WTC11 (cell line): Measurements from ENCODE around the gene FAM149B1. TPM values are rescaled to one million over a fixed set of nuclear protein-coding genes. Genes with fewer than 3 reads are reported as not detected.

ENCODE experiments used
- ATAC-seq: fragments of 200-7000 bp; cut with Tn5 transposase; 2 replicates; pipeline ENCODE4 v1.10.0; 2021; ENCODE audit warnings: mild to moderate bottlenecking, moderate library complexity
- Bru-seq: library from RNA; stranded (reverse); fragments of 400-500 nt; gene quantifications from one replicate; lab custom pipeline; 2021; lab: Mats Ljungman, UMichigan
- CTCF ChIA-PET: fragments of 300-600 bp; sonication (Branson Sonifier 250); formaldehyde crosslinking; loops from one replicate; lab custom pipeline; 2021; ENCODE audit warnings: antibody characterized with exemption; lab: Charles Lee
- POLR2A ChIA-PET: fragments of 350-600 bp; sonication (Branson Sonifier 250); formaldehyde crosslinking; loops from one replicate; lab custom pipeline; 2021; ENCODE audit warnings: antibody characterized with exemption; lab: Charles Lee
- DNase-seq: peaks from one replicate; pipeline ENCODE4 v3.0.0; 2021; ENCODE audit warnings: low spot score
- H3K27ac Mint-ChIP-seq: 2 replicates; pipeline ENCODE4 v1.8.0; 2021; ENCODE audit warnings: mixed read lengths
- H3K27me3 Mint-ChIP-seq: 2 replicates; pipeline ENCODE4 v1.8.0; 2021; ENCODE audit warnings: low read depth, mild to moderate bottlenecking, moderate library complexity, mixed read lengths
- H3K36me3 Mint-ChIP-seq: 2 replicates; pipeline ENCODE4 v1.8.0; 2021; ENCODE audit warnings: mixed read lengths
- H3K4me1 Mint-ChIP-seq: 2 replicates; pipeline ENCODE4 v1.8.0; 2022; ENCODE audit warnings: mixed read lengths
- H3K4me3 Mint-ChIP-seq: 2 replicates; pipeline ENCODE4 v1.8.0; 2021; ENCODE audit warnings: mild to moderate bottlenecking, moderate library complexity, mixed read lengths
- H3K9me3 Mint-ChIP-seq: 2 replicates; pipeline ENCODE4 v1.8.0; 2021; ENCODE audit warnings: mixed read lengths
- CBFB ChIP-seq: sonication (generic); formaldehyde crosslinking; IDR thresholded peaks from 2 replicates; pipeline ENCODE4 v1.8.1; 2022; ENCODE audit warnings: mild to moderate bottlenecking, low read depth, missing genetic modification reagents
- EMX1 ChIP-seq: fragments of 250-450 bp; sonication (Bioruptor Pico); IDR thresholded peaks from 2 replicates; pipeline ENCODE4 v1.8.0; 2021; ENCODE audit warnings: mild to moderate bottlenecking
- GABPB1 ChIP-seq: sonication (generic); formaldehyde crosslinking; IDR thresholded peaks from 2 replicates; pipeline ENCODE4 v1.8.1; 2023; ENCODE audit warnings: mild to moderate bottlenecking, missing genetic modification reagents
- IRF2 ChIP-seq: sonication (generic); formaldehyde crosslinking; IDR thresholded peaks from 2 replicates; pipeline ENCODE4 v1.8.0; 2022; ENCODE audit warnings: low read depth, missing genetic modification reagents, borderline replicate concordance
- NFATC4 ChIP-seq: fragments of 250-450 bp; sonication (Bioruptor Pico); IDR thresholded peaks from 2 replicates; pipeline ENCODE4 v1.9.0; 2021; ENCODE audit warnings: mild to moderate bottlenecking
- NFE2L1 ChIP-seq: sonication (generic); formaldehyde crosslinking; IDR thresholded peaks from 2 replicates; pipeline ENCODE4 v1.8.1; 2023; ENCODE audit warnings: missing genetic modification reagents
- NFYB ChIP-seq: sonication (generic); formaldehyde crosslinking; conservative IDR thresholded peaks from 2 replicates; pipeline ENCODE4 v1.8.0; 2022; ENCODE audit warnings: low read depth, missing genetic modification reagents
- RELA ChIP-seq: sonication (generic); formaldehyde crosslinking; IDR thresholded peaks from 2 replicates; pipeline ENCODE4 v1.8.1; 2022; ENCODE audit warnings: missing genetic modification reagents, mild to moderate bottlenecking, borderline replicate concordance
- RORB ChIP-seq: fragments of 250-450 bp; sonication (Bioruptor Pico); IDR thresholded peaks from 2 replicates; pipeline ENCODE4 v1.9.0; 2021; ENCODE audit warnings: mild to moderate bottlenecking
- SP1 ChIP-seq: sonication (generic); formaldehyde crosslinking; conservative IDR thresholded peaks from 2 replicates; pipeline ENCODE4 v1.8.1; 2022; ENCODE audit warnings: missing genetic modification reagents
- ZNF263 ChIP-seq: sonication (generic); formaldehyde crosslinking; IDR thresholded peaks from 2 replicates; pipeline ENCODE4 v1.8.1; 2022; ENCODE audit warnings: low read depth, mild to moderate bottlenecking, moderate library complexity, missing genetic modification reagents
- ZNF396 ChIP-seq: fragments of 250-450 bp; sonication (Bioruptor Pico); IDR thresholded peaks from 2 replicates; pipeline ENCODE4 v1.8.0; 2021; ENCODE audit warnings: mild to moderate bottlenecking, moderate library complexity, borderline replicate concordance
- ZNF416 ChIP-seq: fragments of 250-450 bp; sonication (Bioruptor Pico); IDR thresholded peaks from 2 replicates; pipeline ENCODE4 v1.9.0; 2021; ENCODE audit warnings: mild to moderate bottlenecking, inconsistent platforms
- ZNF671 ChIP-seq: fragments of 250-450 bp; sonication (Bioruptor Pico); IDR thresholded peaks from 2 replicates; pipeline ENCODE4 v1.8.0; 2021; ENCODE audit warnings: mild to moderate bottlenecking
- long read RNA-seq, 3 experiments: library from RNA in 1 of 3; library from capped mRNA in 1 of 3; library from polyadenylated mRNA in 1 of 3; unstranded in 2 of 3; stranded (forward) in 1 of 3; transcript quantifications; one replicate each; pipeline ENCODE4 v2.0.0, GENCODE V29; 2021
- total RNA-seq: library from RNA; stranded (reverse); gene quantifications from 3 replicates; pipeline ENCODE4 v1.2.3, GENCODE V29; 2021
- TF ChIP-seq, protein P1 (sequence below): sonication (generic); formaldehyde crosslinking; IDR thresholded peaks from 2 replicates; pipeline ENCODE4 v1.8.0; 2022; ENCODE audit warnings: mild to moderate bottlenecking, missing genetic modification reagents
- TF ChIP-seq, protein P2 (sequence below): sonication (generic); formaldehyde crosslinking; IDR thresholded peaks from 2 replicates; pipeline ENCODE4 v1.8.1; 2022; ENCODE audit warnings: mild to moderate bottlenecking, moderate library complexity, missing genetic modification reagents
- TF ChIP-seq, protein P3 (sequence below): sonication (generic); formaldehyde crosslinking; IDR thresholded peaks from 2 replicates; pipeline ENCODE4 v1.8.1; 2023; ENCODE audit warnings: mild to moderate bottlenecking, moderate library complexity, missing genetic modification reagents
- TF ChIP-seq, protein P4 (sequence below): sonication (generic); formaldehyde crosslinking; IDR thresholded peaks from 2 replicates; pipeline ENCODE4 v1.8.1; 2022; ENCODE audit warnings: mild to moderate bottlenecking, missing genetic modification reagents, moderate library complexity, borderline replicate concordance
- TF ChIP-seq, protein P5 (sequence below): sonication (generic); formaldehyde crosslinking; IDR thresholded peaks from 2 replicates; pipeline ENCODE4 v1.8.0; 2022; ENCODE audit warnings: missing genetic modification reagents
- TF ChIP-seq, protein P6 (sequence below): fragments of 250-450 bp; sonication (Bioruptor Pico); IDR thresholded peaks from 2 replicates; pipeline ENCODE4 v1.9.0; 2021; ENCODE audit warnings: mild to moderate bottlenecking, borderline replicate concordance
- TF ChIP-seq, protein P7 (sequence below): sonication (generic); formaldehyde crosslinking; IDR thresholded peaks from 2 replicates; pipeline ENCODE4 v1.8.0; 2022; ENCODE audit warnings: mild to moderate bottlenecking, missing genetic modification reagents

FAM149B1 gene
- total RNA-seq, result 13.8 to 19.8 TPM (median 19.8 TPM) in 3 replicates
- Bru-seq, nascent RNA, result percentile 62 among the genes with signal in this experiment
- long read RNA-seq, experiment 1, full-length matches to known transcripts, result 1 of 34 reads
- long read RNA-seq, experiment 1, partial matches to known transcripts, result 11 of 34 reads
- long read RNA-seq, experiment 1, other reads (novel, unspliced or antisense), result 22 of 34 reads
- long read RNA-seq, experiment 2, full-length matches to known transcripts, result 3 of 27 reads
- long read RNA-seq, experiment 2, partial matches to known transcripts, result 6 of 27 reads
- long read RNA-seq, experiment 2, other reads (novel, unspliced or antisense), result 18 of 27 reads
- long read RNA-seq, experiment 3, partial matches to known transcripts, result 0 of 3 reads
- long read RNA-seq, experiment 3, other reads (novel, unspliced or antisense), result 3 of 3 reads

DNA sequence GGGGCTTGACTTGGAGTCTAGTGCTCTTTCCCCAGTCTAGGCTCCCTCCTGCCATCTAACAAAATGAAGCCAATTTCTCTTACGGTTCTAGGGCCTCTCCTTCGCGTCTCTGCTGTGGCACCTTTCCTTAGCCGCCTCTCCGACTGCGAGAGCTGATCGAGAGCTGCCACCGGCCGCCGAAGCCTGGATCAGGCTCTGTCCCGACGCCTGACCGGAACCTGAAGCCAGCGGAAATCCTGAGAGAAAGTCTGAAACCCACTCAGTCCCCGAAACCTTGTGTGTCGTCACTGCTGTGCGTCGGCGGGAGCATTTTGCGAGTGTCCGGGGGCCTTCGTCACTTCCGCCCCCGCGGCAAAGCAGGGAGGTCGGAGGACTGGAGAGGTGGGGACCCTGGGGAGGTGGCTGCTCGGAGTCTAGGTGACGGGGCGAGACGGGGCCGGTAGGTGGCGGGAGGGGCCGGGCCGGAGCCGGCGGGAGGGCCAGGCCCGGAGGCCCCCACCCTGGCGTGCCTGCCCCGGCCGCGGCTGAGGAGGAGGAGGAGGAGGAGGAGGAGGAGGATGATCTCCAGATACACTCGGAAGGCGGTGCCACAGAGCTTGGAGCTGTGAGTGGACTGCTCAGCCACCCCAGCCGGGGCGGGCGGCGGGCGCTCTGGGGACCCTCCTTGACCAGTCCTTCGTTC is at the start of gene FAM149B1, which contains the start of gene ECD:
TSS of gene FAM149B1 (plus strand) at position 337 of the 682 bp plus-strand sequence. CDS start at position 558, 221 bp downstream.
TSS of gene ECD (minus strand) at position 226 of the 682 bp plus-strand sequence. CDS start 4,071 bp downstream, outside the sequence.
- DNase-seq (peak; percentile 91), ATAC-seq (peak; percentile 97)
- H3K27ac Mint-ChIP-seq, result peak within 1 kb of the TSS; percentile 100
- ChIA-PET CTCF (interaction anchor here (0.5 to 1.4 kb wide), 5 partner anchors 72 to 1242 kb away, joined by 3 to 7 read pairs (median 4); partner anchors contain the start of gene DNAJC9), POLR2A (interaction anchor here (0.7 to 1.2 kb wide), 4 partner anchors 62 to 85 kb away, joined by 3 read pairs; partner anchors contain the start of genes DNAJC9 and MRPS16)
- peaks cover 7% of the 10 kb centered on the region for H3K36me3 Mint-ChIP-seq
- H3K4me1 Mint-ChIP-seq, result peaks cover 14% of the 10 kb centered on the region
- H3K9me3 Mint-ChIP-seq, result no peaks in the 10 kb centered on the region
- no peaks in the 10 kb centered on the region; the same call in 1 of the 2 replicates for H3K27me3 Mint-ChIP-seq
- peak within 1 kb of the TSS; percentile 100 for H3K4me3 Mint-ChIP-seq
- TF ChIP-seq ZNF263, result peak; percentile 96
- no peak for TF ChIP-seq NFYB (CRISPR knock-in tag)
- TF ChIP-seq, protein P1, sequence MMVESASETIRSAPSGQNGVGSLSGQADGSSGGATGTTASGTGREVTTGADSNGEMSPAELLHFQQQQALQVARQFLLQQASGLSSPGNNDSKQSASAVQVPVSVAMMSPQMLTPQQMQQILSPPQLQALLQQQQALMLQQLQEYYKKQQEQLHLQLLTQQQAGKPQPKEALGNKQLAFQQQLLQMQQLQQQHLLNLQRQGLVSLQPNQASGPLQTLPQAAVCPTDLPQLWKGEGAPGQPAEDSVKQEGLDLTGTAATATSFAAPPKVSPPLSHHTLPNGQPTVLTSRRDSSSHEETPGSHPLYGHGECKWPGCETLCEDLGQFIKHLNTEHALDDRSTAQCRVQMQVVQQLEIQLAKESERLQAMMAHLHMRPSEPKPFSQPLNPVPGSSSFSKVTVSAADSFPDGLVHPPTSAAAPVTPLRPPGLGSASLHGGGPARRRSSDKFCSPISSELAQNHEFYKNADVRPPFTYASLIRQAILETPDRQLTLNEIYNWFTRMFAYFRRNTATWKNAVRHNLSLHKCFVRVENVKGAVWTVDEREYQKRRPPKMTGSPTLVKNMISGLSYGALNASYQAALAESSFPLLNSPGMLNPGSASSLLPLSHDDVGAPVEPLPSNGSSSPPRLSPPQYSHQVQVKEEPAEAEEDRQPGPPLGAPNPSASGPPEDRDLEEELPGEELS (CRISPR knock-in tag), result no peak
- TF ChIP-seq NFATC4 (CRISPR knock-in tag), result no peak
- no peak for TF ChIP-seq IRF2
- TF ChIP-seq, protein P2, sequence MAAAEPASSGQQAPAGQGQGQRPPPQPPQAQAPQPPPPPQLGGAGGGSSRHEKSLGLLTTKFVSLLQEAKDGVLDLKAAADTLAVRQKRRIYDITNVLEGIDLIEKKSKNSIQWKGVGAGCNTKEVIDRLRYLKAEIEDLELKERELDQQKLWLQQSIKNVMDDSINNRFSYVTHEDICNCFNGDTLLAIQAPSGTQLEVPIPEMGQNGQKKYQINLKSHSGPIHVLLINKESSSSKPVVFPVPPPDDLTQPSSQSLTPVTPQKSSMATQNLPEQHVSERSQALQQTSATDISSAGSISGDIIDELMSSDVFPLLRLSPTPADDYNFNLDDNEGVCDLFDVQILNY (CRISPR knock-in tag), result peak; percentile 88
- no peak for TF ChIP-seq NFE2L1
- no peak for TF ChIP-seq ZNF671
- peak; percentile 77 for TF ChIP-seq SP1 (CRISPR knock-in tag)
- no peak for TF ChIP-seq CBFB
- TF ChIP-seq RORB, result no peak
- no peak for TF ChIP-seq ZNF396 (CRISPR knock-in tag)
- TF ChIP-seq, protein P3, sequence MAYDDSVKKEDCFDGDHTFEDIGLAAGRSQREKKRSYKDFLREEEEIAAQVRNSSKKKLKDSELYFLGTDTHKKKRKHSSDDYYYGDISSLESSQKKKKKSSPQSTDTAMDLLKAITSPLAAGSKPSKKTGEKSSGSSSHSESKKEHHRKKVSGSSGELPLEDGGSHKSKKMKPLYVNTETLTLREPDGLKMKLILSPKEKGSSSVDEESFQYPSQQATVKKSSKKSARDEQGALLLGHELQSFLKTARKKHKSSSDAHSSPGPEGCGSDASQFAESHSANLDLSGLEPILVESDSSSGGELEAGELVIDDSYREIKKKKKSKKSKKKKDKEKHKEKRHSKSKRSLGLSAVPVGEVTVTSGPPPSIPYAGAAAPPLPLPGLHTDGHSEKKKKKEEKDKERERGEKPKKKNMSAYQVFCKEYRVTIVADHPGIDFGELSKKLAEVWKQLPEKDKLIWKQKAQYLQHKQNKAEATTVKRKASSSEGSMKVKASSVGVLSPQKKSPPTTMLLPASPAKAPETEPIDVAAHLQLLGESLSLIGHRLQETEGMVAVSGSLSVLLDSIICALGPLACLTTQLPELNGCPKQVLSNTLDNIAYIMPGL (CRISPR knock-in tag), result peak; percentile 58; the same call in 1 of the 2 replicates
- no peak for TF ChIP-seq RELA
- no peak for TF ChIP-seq ZNF416 (CRISPR knock-in tag)
- TF ChIP-seq, protein P4, sequence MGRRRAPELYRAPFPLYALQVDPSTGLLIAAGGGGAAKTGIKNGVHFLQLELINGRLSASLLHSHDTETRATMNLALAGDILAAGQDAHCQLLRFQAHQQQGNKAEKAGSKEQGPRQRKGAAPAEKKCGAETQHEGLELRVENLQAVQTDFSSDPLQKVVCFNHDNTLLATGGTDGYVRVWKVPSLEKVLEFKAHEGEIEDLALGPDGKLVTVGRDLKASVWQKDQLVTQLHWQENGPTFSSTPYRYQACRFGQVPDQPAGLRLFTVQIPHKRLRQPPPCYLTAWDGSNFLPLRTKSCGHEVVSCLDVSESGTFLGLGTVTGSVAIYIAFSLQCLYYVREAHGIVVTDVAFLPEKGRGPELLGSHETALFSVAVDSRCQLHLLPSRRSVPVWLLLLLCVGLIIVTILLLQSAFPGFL (CRISPR knock-in tag), result no peak
- no peak for TF ChIP-seq EMX1 (CRISPR knock-in tag)
- TF ChIP-seq, protein P5, sequence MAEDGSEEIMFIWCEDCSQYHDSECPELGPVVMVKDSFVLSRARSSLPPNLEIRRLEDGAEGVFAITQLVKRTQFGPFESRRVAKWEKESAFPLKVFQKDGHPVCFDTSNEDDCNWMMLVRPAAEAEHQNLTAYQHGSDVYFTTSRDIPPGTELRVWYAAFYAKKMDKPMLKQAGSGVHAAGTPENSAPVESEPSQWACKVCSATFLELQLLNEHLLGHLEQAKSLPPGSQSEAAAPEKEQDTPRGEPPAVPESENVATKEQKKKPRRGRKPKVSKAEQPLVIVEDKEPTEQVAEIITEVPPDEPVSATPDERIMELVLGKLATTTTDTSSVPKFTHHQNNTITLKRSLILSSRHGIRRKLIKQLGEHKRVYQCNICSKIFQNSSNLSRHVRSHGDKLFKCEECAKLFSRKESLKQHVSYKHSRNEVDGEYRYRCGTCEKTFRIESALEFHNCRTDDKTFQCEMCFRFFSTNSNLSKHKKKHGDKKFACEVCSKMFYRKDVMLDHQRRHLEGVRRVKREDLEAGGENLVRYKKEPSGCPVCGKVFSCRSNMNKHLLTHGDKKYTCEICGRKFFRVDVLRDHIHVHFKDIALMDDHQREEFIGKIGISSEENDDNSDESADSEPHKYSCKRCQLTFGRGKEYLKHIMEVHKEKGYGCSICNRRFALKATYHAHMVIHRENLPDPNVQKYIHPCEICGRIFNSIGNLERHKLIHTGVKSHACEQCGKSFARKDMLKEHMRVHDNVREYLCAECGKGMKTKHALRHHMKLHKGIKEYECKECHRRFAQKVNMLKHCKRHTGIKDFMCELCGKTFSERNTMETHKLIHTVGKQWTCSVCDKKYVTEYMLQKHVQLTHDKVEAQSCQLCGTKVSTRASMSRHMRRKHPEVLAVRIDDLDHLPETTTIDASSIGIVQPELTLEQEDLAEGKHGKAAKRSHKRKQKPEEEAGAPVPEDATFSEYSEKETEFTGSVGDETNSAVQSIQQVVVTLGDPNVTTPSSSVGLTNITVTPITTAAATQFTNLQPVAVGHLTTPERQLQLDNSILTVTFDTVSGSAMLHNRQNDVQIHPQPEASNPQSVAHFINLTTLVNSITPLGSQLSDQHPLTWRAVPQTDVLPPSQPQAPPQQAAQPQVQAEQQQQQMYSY (CRISPR knock-in tag), result no peak
- TF ChIP-seq, protein P6, sequence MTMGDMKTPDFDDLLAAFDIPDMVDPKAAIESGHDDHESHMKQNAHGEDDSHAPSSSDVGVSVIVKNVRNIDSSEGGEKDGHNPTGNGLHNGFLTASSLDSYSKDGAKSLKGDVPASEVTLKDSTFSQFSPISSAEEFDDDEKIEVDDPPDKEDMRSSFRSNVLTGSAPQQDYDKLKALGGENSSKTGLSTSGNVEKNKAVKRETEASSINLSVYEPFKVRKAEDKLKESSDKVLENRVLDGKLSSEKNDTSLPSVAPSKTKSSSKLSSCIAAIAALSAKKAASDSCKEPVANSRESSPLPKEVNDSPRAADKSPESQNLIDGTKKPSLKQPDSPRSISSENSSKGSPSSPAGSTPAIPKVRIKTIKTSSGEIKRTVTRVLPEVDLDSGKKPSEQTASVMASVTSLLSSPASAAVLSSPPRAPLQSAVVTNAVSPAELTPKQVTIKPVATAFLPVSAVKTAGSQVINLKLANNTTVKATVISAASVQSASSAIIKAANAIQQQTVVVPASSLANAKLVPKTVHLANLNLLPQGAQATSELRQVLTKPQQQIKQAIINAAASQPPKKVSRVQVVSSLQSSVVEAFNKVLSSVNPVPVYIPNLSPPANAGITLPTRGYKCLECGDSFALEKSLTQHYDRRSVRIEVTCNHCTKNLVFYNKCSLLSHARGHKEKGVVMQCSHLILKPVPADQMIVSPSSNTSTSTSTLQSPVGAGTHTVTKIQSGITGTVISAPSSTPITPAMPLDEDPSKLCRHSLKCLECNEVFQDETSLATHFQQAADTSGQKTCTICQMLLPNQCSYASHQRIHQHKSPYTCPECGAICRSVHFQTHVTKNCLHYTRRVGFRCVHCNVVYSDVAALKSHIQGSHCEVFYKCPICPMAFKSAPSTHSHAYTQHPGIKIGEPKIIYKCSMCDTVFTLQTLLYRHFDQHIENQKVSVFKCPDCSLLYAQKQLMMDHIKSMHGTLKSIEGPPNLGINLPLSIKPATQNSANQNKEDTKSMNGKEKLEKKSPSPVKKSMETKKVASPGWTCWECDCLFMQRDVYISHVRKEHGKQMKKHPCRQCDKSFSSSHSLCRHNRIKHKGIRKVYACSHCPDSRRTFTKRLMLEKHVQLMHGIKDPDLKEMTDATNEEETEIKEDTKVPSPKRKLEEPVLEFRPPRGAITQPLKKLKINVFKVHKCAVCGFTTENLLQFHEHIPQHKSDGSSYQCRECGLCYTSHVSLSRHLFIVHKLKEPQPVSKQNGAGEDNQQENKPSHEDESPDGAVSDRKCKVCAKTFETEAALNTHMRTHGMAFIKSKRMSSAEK (CRISPR knock-in tag), result no peak
- TF ChIP-seq GABPB1 (CRISPR knock-in tag), result peak; percentile 88
- TF ChIP-seq, protein P7, sequence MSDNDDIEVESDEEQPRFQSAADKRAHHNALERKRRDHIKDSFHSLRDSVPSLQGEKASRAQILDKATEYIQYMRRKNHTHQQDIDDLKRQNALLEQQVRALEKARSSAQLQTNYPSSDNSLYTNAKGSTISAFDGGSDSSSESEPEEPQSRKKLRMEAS (CRISPR knock-in tag), result peak; percentile 72
